Mucosa of rectum (tissue), 2 donors: ENCODE measurements around the gene ZNF213.
"Not testable (repeated sequence)": the region's sequence is repeated elsewhere in the genome, so short reads cannot be mapped to it uniquely, and the experiment has no call there.

ENCODE experiments used
- H3K27ac ChIP-seq, 2 donors: one replicate each; pipeline ENCODE4 v1.7.0; 2013; ENCODE audit warnings: inconsistent platforms in 2 of 2, low read depth in 2 of 2, low read length in 2 of 2
- H3K27me3 ChIP-seq, 2 donors: one replicate each; pipeline ENCODE4 v1.7.0; 2013; ENCODE audit warnings: low read length in 2 of 2; ENCODE audit not compliant: control insufficient read depth in 2 of 2, insufficient read depth in 2 of 2
- H3K36me3 ChIP-seq, 2 donors: one replicate each; pipeline ENCODE4 v1.7.0; 2013; ENCODE audit warnings: low read length in 2 of 2; ENCODE audit not compliant: control insufficient read depth in 2 of 2, insufficient read depth in 2 of 2
- H3K4me1 ChIP-seq, 2 donors: one replicate each; pipeline ENCODE4 v1.7.0; 2013; ENCODE audit warnings: low read length in 2 of 2, mild to moderate bottlenecking in 1 of 2; ENCODE audit not compliant: control insufficient read depth in 2 of 2, insufficient read depth in 2 of 2
- H3K4me3 ChIP-seq, 2 donors: one replicate each; pipeline ENCODE4 v1.7.0; 2013; ENCODE audit warnings: low read length in 2 of 2
- H3K9ac ChIP-seq, 2 donors: one replicate each; pipeline ENCODE4 v1.7.0; 2013; ENCODE audit warnings: low read length in 2 of 2, low read depth in 1 of 2, mild to moderate bottlenecking in 1 of 2
- H3K9me3 ChIP-seq, 2 donors: one replicate each; pipeline ENCODE4 v1.7.0; 2013; ENCODE audit warnings: low read length in 2 of 2; ENCODE audit not compliant: control insufficient read depth in 2 of 2
- donor health status: healthy.
- donor health status: Normal muscosa, but diverticular disease.

Gene ZNF213

GRCh38 chr16:3131755-3132377, 3.0 kb upstream of the ZNF213 start:
- no peak overlapping the region for H3K9ac ChIP-seq
- no peak overlapping the region for H3K4me3 ChIP-seq
- peaks cover 23% of the 10 kb centered on the region in 2 donors for H3K4me1 ChIP-seq
- H3K36me3 ChIP-seq, result peaks cover 0 to 6% of the 10 kb centered on the region in 2 donors
- no peak overlapping the region for H3K27ac ChIP-seq
- no peaks in the 10 kb centered on the region for H3K9me3 ChIP-seq
- H3K27me3 ChIP-seq, result no peaks in the 10 kb centered on the region

- Histone ChIP-seq H3K9me3 (no peaks in the 10 kb centered on the region), H3K27me3 (no peaks in the 10 kb centered on the region), H3K4me1 (peaks cover 20 to 21% of the 10 kb centered on the region in 2 donors), H3K4me3 (peak overlapping the region; percentile 97 to 98), H3K36me3 (peaks cover 0 to 14% of the 10 kb centered on the region in 2 donors), H3K9ac (peak overlapping the region; percentile 97 to 99), H3K27ac (peak overlapping the region; percentile 96)
Measured at GRCh38 chr16:3133844-3134243, 985 bp upstream of the ZNF213 start.

- H3K4me1 ChIP-seq, result peaks cover 9 to 10% of the 10 kb centered on the region in 2 donors
- H3K36me3 ChIP-seq, result peaks cover 4 to 18% of the 10 kb centered on the region in 2 donors
- H3K27me3 ChIP-seq, result no peaks in the 10 kb centered on the region
- H3K27ac ChIP-seq, result peak overlapping the region; percentile 78 to 92
- H3K9me3 ChIP-seq, result no peaks in the 10 kb centered on the region
- H3K4me3 ChIP-seq, result peak overlapping the region; percentile 58 to 96
- H3K9ac ChIP-seq, result peak overlapping the region; percentile 76 to 93
Measured at GRCh38 chr16:3135126-3135715, 392 bp downstream of the ZNF213 start.

GRCh38 chr16:3137267-3137666, 2.4 kb downstream of the ZNF213 start:
- H3K4me1 ChIP-seq, result peaks cover 9 to 10% of the 10 kb centered on the region in 2 donors
- H3K4me3 ChIP-seq, result no peak overlapping the region
- H3K27me3 ChIP-seq, result no peaks in the 10 kb centered on the region
- no peaks in the 10 kb centered on the region for H3K9me3 ChIP-seq
- H3K9ac ChIP-seq, result no peak overlapping the region
- H3K36me3 ChIP-seq, result peaks cover 9 to 27% of the 10 kb centered on the region in 2 donors
- no peak overlapping the region for H3K27ac ChIP-seq

- no peak overlapping the region for H3K4me3 ChIP-seq
- H3K27me3 ChIP-seq, result no peaks in the 10 kb centered on the region
- no peaks in the 10 kb centered on the region for H3K9me3 ChIP-seq
- peaks cover 9 to 12% of the 10 kb centered on the region in 2 donors for H3K4me1 ChIP-seq
- no peak overlapping the region for H3K27ac ChIP-seq
- H3K9ac ChIP-seq, result no peak overlapping the region
- peaks cover 12 to 31% of the 10 kb centered on the region in 2 donors for H3K36me3 ChIP-seq
Measured at GRCh38 chr16:3138342-3138741, 3.5 kb downstream of the ZNF213 start.

GRCh38 chr16:3138823-3139426, 4.1 kb downstream of the ZNF213 start:
- no peak overlapping the region for H3K9ac ChIP-seq
- no peak overlapping the region for H3K4me3 ChIP-seq
- H3K4me1 ChIP-seq, result peaks cover 14 to 15% of the 10 kb centered on the region in 2 donors
- H3K9me3 ChIP-seq, result no peaks in the 10 kb centered on the region
- H3K27me3 ChIP-seq, result no peaks in the 10 kb centered on the region
- H3K27ac ChIP-seq, result no peak overlapping the region
- H3K36me3 ChIP-seq, result peaks cover 12 to 31% of the 10 kb centered on the region in 2 donors

GRCh38 chr16:3139561-3139960, 4.7 kb downstream of the ZNF213 start:
- H3K9ac ChIP-seq, H3K27me3 ChIP-seq, H3K4me3 ChIP-seq, H3K27ac ChIP-seq, H3K9me3 ChIP-seq: not testable (repeated sequence)
- peaks cover 17 to 19% of the 10 kb centered on the region in 2 donors for H3K4me1 ChIP-seq
- H3K36me3 ChIP-seq, result peaks cover 12 to 31% of the 10 kb centered on the region in 2 donors

GRCh38 chr16:3140603-3141427, 6.0 kb downstream of the ZNF213 start:
- H3K9ac ChIP-seq, result no peak overlapping the region
- no peaks in the 10 kb centered on the region for H3K27me3 ChIP-seq
- peaks cover 15 to 16% of the 10 kb centered on the region in 2 donors for H3K4me1 ChIP-seq
- no peak overlapping the region for H3K27ac ChIP-seq
- H3K9me3 ChIP-seq, result no peaks in the 10 kb centered on the region
- H3K36me3 ChIP-seq, result peaks cover 12 to 31% of the 10 kb centered on the region in 2 donors
- H3K4me3 ChIP-seq, result no peak overlapping the region

GRCh38 chr16:3141781-3142311, 7.0 kb downstream of the ZNF213 start:
- H3K9me3 ChIP-seq, result no peaks in the 10 kb centered on the region
- peaks cover 12 to 13% of the 10 kb centered on the region in 2 donors for H3K4me1 ChIP-seq
- H3K27ac ChIP-seq, result no peak overlapping the region
- H3K4me3 ChIP-seq, result no peak overlapping the region
- no peak overlapping the region for H3K9ac ChIP-seq
- peaks cover 12 to 31% of the 10 kb centered on the region in 2 donors for H3K36me3 ChIP-seq
- no peaks in the 10 kb centered on the region for H3K27me3 ChIP-seq
